Chondrocyte (in vitro differentiated cells): ENCODE data around the gene MLN. TPM values are rescaled to one million over a fixed set of nuclear protein-coding genes. Genes with fewer than 3 reads are reported as not detected.

Source experiments
- DNase-seq: peaks from one replicate; pipeline ENCODE4 v3.0.0; 2021; ENCODE audit warnings: mixed read lengths, low spot score
- H3K27ac Mint-ChIP-seq: one replicate; pipeline ENCODE4 v1.8.0; 2021; ENCODE audit warnings: mild to moderate bottlenecking, moderate library complexity, mixed read lengths; ENCODE audit not compliant: unreplicated experiment
- H3K27me3 Mint-ChIP-seq: 2 replicates; pipeline ENCODE4 v1.8.0; 2021; ENCODE audit warnings: low read depth, mixed read lengths
- H3K36me3 Mint-ChIP-seq: 2 replicates; pipeline ENCODE4 v1.8.0; 2021; ENCODE audit warnings: low read depth, mixed read lengths
- H3K4me1 Mint-ChIP-seq: 2 replicates; pipeline ENCODE4 v1.8.0; 2021; ENCODE audit warnings: low read depth, mild to moderate bottlenecking, mixed read lengths
- H3K4me3 Mint-ChIP-seq: one replicate; pipeline ENCODE4 v1.8.0; 2021; ENCODE audit warnings: mild to moderate bottlenecking, moderate library complexity, mixed read lengths; ENCODE audit not compliant: unreplicated experiment
- H3K9me3 Mint-ChIP-seq: 2 replicates; pipeline ENCODE4 v1.8.0; 2021; ENCODE audit warnings: low read depth, mixed read lengths
- CTCF ChIP-seq: fragments of 200-600 bp; sonication (generic); IDR thresholded peaks from 2 replicates; pipeline ENCODE4 v1.5.0; 2021; ENCODE audit warnings: antibody characterized with exemption, mild to moderate bottlenecking, moderate library complexity
- total RNA-seq: library from RNA; stranded (reverse); gene quantifications from 3 replicates; pipeline ENCODE4 v1.2.1, GENCODE V29; 2021

Gene MLN
- total RNA-seq, 1 donor from 2014 or later, result not detected

GRCh38 chr6:33790910-33791309 is 12.9 kb downstream of the MLN start:
- Mint-ChIP-seq H3K27me3 (no peaks in the 10 kb centered on the region), H3K9me3 (no peaks in the 10 kb centered on the region)
- peak; percentile 36 for DNase-seq

GRCh38 chr6:33790379-33790778 is 13.4 kb downstream of the MLN start:
- TF ChIP-seq CTCF, result no peak
- H3K27ac Mint-ChIP-seq, result no peak overlapping the region

More at GRCh38 chr6:33790910-33791309, 12.9 kb downstream of the MLN start:
- no peak overlapping the region for H3K27ac Mint-ChIP-seq
- no peak for TF ChIP-seq CTCF
- no peaks in the 10 kb centered on the region for H3K36me3 Mint-ChIP-seq
- H3K4me3 Mint-ChIP-seq, result no peak overlapping the region
- peaks cover 41% of the 10 kb centered on the region for H3K4me1 Mint-ChIP-seq

GRCh38 chr6:33789550-33789895 is 14.3 kb downstream of the MLN start:
- no peaks in the 10 kb centered on the region for H3K9me3 Mint-ChIP-seq
- peaks cover 4% of the 10 kb centered on the region for H3K36me3 Mint-ChIP-seq
- peak overlapping the region; percentile 89 for H3K27ac Mint-ChIP-seq
- H3K4me1 Mint-ChIP-seq, result peaks cover 50% of the 10 kb centered on the region
- no peaks in the 10 kb centered on the region for H3K27me3 Mint-ChIP-seq
- H3K4me3 Mint-ChIP-seq, result peak overlapping the region; percentile 77
- no peak for TF ChIP-seq CTCF
- DNase-seq, result peak; percentile 58

More at GRCh38 chr6:33790379-33790778, 13.4 kb downstream of the MLN start:
- Mint-ChIP-seq H3K4me1 (peaks cover 47% of the 10 kb centered on the region), H3K27me3 (no peaks in the 10 kb centered on the region), H3K9me3 (no peaks in the 10 kb centered on the region), H3K36me3 (no peaks in the 10 kb centered on the region), H3K4me3 (peak overlapping the region; percentile 53)
- peak; percentile 20 for DNase-seq

GRCh38 chr6:33788694-33789549 is 14.9 kb downstream of the MLN start, which contains the start of gene LEMD2:
Gene LEMD2, minus strand, starts transcription at chr6:33789130. Its CDS starts 14 bp downstream, at chr6:33789116.
- no peaks in the 10 kb centered on the region for H3K9me3 Mint-ChIP-seq
- peaks cover 51% of the 10 kb centered on the region for H3K4me1 Mint-ChIP-seq
- DNase-seq, result peak; percentile 96
- TF ChIP-seq CTCF, result peak; percentile 48
- peak within 1 kb of the TSS; percentile 99 for H3K27ac Mint-ChIP-seq
- no peaks in the 10 kb centered on the region for H3K27me3 Mint-ChIP-seq
- H3K36me3 Mint-ChIP-seq, result peaks cover 5% of the 10 kb centered on the region
- peak within 1 kb of the TSS; percentile 92 for H3K4me3 Mint-ChIP-seq

GRCh38 chr6:33787954-33788693 is 15.7 kb downstream of the MLN start:
- DNase-seq, result peak; percentile 71
- no peaks in the 10 kb centered on the region for H3K27me3 Mint-ChIP-seq
- H3K9me3 Mint-ChIP-seq, result no peaks in the 10 kb centered on the region
- H3K4me3 Mint-ChIP-seq, result peak overlapping the region; percentile 92
- H3K27ac Mint-ChIP-seq, result peak overlapping the region; percentile 99
- peaks cover 13% of the 10 kb centered on the region for H3K36me3 Mint-ChIP-seq
- peaks cover 51% of the 10 kb centered on the region for H3K4me1 Mint-ChIP-seq
- no peak for TF ChIP-seq CTCF
